OCI-LY7 (cell line): ENCODE results near the gene DGKZ. TPM values are rescaled to one million over a fixed set of nuclear protein-coding genes. Genes with fewer than 3 reads are reported as not detected.

Experiments
- BruUV-seq: library from RNA; stranded (reverse); fragments of 400-500 nt; replicated peaks from 2 replicates; lab custom pipeline; 2021; lab: Mats Ljungman, UMichigan
- CTCF ChIA-PET: fragments of 300-600 bp; sonication (Branson Sonifier 250); formaldehyde crosslinking; loops from one replicate; lab custom pipeline; 2022; ENCODE audit warnings: antibody characterized with exemption; ENCODE audit not compliant: unreplicated experiment; lab: Charles Lee
- POLR2A ChIA-PET: fragments of 300-600 bp; sonication (Branson Sonifier 250); formaldehyde crosslinking; loops from one replicate; lab custom pipeline; 2022; ENCODE audit warnings: antibody characterized with exemption; lab: Charles Lee
- DNase-seq: peaks from one replicate; pipeline ENCODE4 v3.0.0-alpha.2; 2015; ENCODE audit warnings: low spot score
- H2AFZ ChIP-seq: fragments of 200-600 bp; sonication (generic), shearing (Covaris generic); 2 replicates; pipeline ENCODE4 v1.6.1; 2014; ENCODE audit warnings: mild to moderate bottlenecking, antibody characterized with exemption, low read length, moderate library complexity
- H3K27ac ChIP-seq: fragments of 200-600 bp; sonication (generic); 2 replicates; pipeline ENCODE4 v1.5.1; 2014; ENCODE audit warnings: mixed run types, low read depth, mild to moderate bottlenecking, moderate library complexity, low read length, inconsistent platforms; ENCODE audit not compliant: poor library complexity, severe bottlenecking
- H3K36me3 ChIP-seq: fragments of 200-600 bp; sonication (generic); 2 replicates; pipeline ENCODE4 v1.6.1; 2014; ENCODE audit warnings: mild to moderate bottlenecking, antibody characterized with exemption, low read length, moderate library complexity, mixed read lengths; ENCODE audit not compliant: insufficient read depth
- H3K4me1 ChIP-seq: fragments of 200-600 bp; sonication (generic); 2 replicates; pipeline ENCODE4 v1.5.1; 2014; ENCODE audit warnings: mild to moderate bottlenecking, low read length; ENCODE audit not compliant: insufficient read depth, poor library complexity, severe bottlenecking
- H3K4me2 ChIP-seq: fragments of 200-600 bp; sonication (generic); 2 replicates; pipeline ENCODE4 v1.6.1; 2014; ENCODE audit warnings: mild to moderate bottlenecking, low read length
- H3K4me3 ChIP-seq: fragments of 200-600 bp; sonication (generic); 2 replicates; pipeline ENCODE4 v1.5.1; 2014; ENCODE audit warnings: mild to moderate bottlenecking, low read depth, low read length; ENCODE audit not compliant: poor library complexity, severe bottlenecking
- H3K79me2 ChIP-seq: fragments of 200-600 bp; sonication (generic); 2 replicates; pipeline ENCODE4 v1.6.1; 2016; ENCODE audit warnings: low read depth, mild to moderate bottlenecking, low read length, moderate library complexity, mixed read lengths; ENCODE audit not compliant: insufficient read depth
- H3K9me2 ChIP-seq: fragments of 200-600 bp; sonication (generic); 2 replicates; pipeline ENCODE4 v1.6.1; 2016; ENCODE audit warnings: mild to moderate bottlenecking, low read length, mixed read lengths; ENCODE audit not compliant: insufficient read depth
- H3K9me3 ChIP-seq: fragments of 200-600 bp; sonication (generic); 2 replicates; pipeline ENCODE4 v1.6.1; 2014; ENCODE audit warnings: mild to moderate bottlenecking, mixed run types, low read length, mixed read lengths
- H4K20me1 ChIP-seq: fragments of 200-600 bp; sonication (generic); 2 replicates; pipeline ENCODE4 v1.6.1; 2014; ENCODE audit warnings: mild to moderate bottlenecking, antibody characterized with exemption, low read length, moderate library complexity, mixed read lengths; ENCODE audit not compliant: insufficient read depth
- CTCF ChIP-seq: fragments of 200-600 bp; sonication (generic); conservative IDR thresholded peaks from 2 replicates; pipeline ENCODE4 v1.5.1; 2014; ENCODE audit warnings: mild to moderate bottlenecking, antibody characterized with exemption, low read length, moderate library complexity, mixed read lengths
- EZH2phosphoT487 ChIP-seq: fragments of 200-600 bp; sonication (generic); IDR thresholded peaks from 2 replicates; pipeline ENCODE4 v1.6.1; 2018; ENCODE audit warnings: low read depth, borderline replicate concordance, mild to moderate bottlenecking, mixed run types, antibody characterized with exemption, low read length, moderate library complexity, mixed read lengths
- intact Hi-C: fragments of 100-400 bp; cut with micrococcal nuclease; formaldehyde crosslinking; loops from one replicate; pipeline ENCODE4 v1.10.0; 2022; ENCODE audit not compliant: unreplicated experiment
- total RNA-seq, 2 experiments: library from RNA; depleted of rRNA in 1 of 2; stranded (reverse); fragments of >200 nt in 1 of 2; shearing (Covaris generic) in 1 of 2; gene quantifications; 2 replicates each; pipeline ENCODE4 v1.2.3, GENCODE V29; 2014 to 2022

Gene DGKZ
- total RNA-seq, 2 experiments from 2014 or later = 134 to 141 TPM

GRCh38 chr11:46367244-46367915 lies 20.1 kb downstream of the DGKZ start:
- CTCF ChIA-PET = interaction anchor here (2.0 kb wide), 1 partner anchor 19 kb away, joined by 5 read pairs; no protein-coding TSS in a partner anchor
- peak; percentile 69 for DNase-seq
- no TSS peak for BruUV-seq
- no peak overlapping the region for H3K4me3 ChIP-seq
- intact Hi-C loops = loop anchor here (1.0 kb wide), 2 partner anchors 15 to 20 kb away; partner anchors contain the start of gene DGKZ
- H3K79me2 ChIP-seq = peaks cover 9% of the 10 kb centered on the region
- POLR2A ChIA-PET = interaction anchor here (0.8 kb wide), 1 partner anchor 19 kb away, joined by 4 read pairs; no protein-coding TSS in a partner anchor
- peaks cover 61% of the 10 kb centered on the region for H3K36me3 ChIP-seq
- H3K27ac ChIP-seq = no peak overlapping the region
- H3K9me3 ChIP-seq = no peaks in the 10 kb centered on the region
- H2AFZ ChIP-seq = no peak overlapping the region
- peaks cover 8% of the 10 kb centered on the region; the same call in 1 of the 2 replicates for H4K20me1 ChIP-seq
- no peak overlapping the region; the same call in 1 of the 2 replicates for H3K4me2 ChIP-seq
- H3K4me1 ChIP-seq = peaks cover 14% of the 10 kb centered on the region
- TF ChIP-seq CTCF (peak; percentile 77), EZH2phosphoT487 (no peak)
- no peaks in the 10 kb centered on the region for H3K9me2 ChIP-seq

GRCh38 chr11:46367916-46368267 lies 20.6 kb downstream of the DGKZ start:
- H3K79me2 ChIP-seq = peaks cover 4% of the 10 kb centered on the region; the same call in 1 of the 2 replicates
- no peak for TF ChIP-seq EZH2phosphoT487
- no peak for TF ChIP-seq CTCF
- no peak overlapping the region for H3K27ac ChIP-seq
- ChIA-PET CTCF (interaction anchor here (2.0 kb wide), 1 partner anchor 19 kb away, joined by 5 read pairs; no protein-coding TSS in a partner anchor), POLR2A (no interaction called here)
- H2AFZ ChIP-seq = no peak overlapping the region
- H4K20me1 ChIP-seq = peaks cover 8% of the 10 kb centered on the region; the same call in 1 of the 2 replicates
- BruUV-seq = no TSS peak
- no peak overlapping the region for H3K4me3 ChIP-seq
- DNase-seq = no peak
- intact Hi-C loops = loop anchor here (1.0 kb wide), 2 partner anchors 16 to 21 kb away; partner anchors contain the start of gene DGKZ
- no peaks in the 10 kb centered on the region for H3K9me2 ChIP-seq
- peaks cover 60% of the 10 kb centered on the region for H3K36me3 ChIP-seq
- H3K4me1 ChIP-seq = peaks cover 9% of the 10 kb centered on the region
- no peaks in the 10 kb centered on the region for H3K9me3 ChIP-seq
- no peak overlapping the region for H3K4me2 ChIP-seq
